ENCODE data around the gene FAU. TPM values are rescaled to one million over a fixed set of nuclear protein-coding genes. Genes with fewer than 3 reads are reported as not detected.
"Not testable (repeated sequence)": the region's sequence is repeated elsewhere in the genome, so short reads cannot be mapped to it uniquely, and the experiment has no call there.

Gene FAU
- 995 and 1,039 TPM in 2 replicates for total RNA-seq

- intact Hi-C loops (cut with micrococcal nuclease), result loop anchor here (1.0 kb wide), 2 partner anchors 12 to 38 kb away; partner anchors contain the start of genes CDCA5, SYVN1 and ZFPL1
Measured at GRCh38 chr11:65121865-65122696, at the start of gene FAU, which contains the start of gene MRPL49. Gene FAU, minus strand, starts transcription at chr11:65122134. Its CDS starts 321 bp downstream, at chr11:65121813. Gene MRPL49, plus strand, starts transcription at chr11:65122321. Its CDS starts 26 bp downstream, at chr11:65122347.

GRCh38 chr11:65170058-65170534 is 48.2 kb upstream of the FAU start, which contains the start of gene SPDYC:
Gene SPDYC, plus strand, starts transcription at chr11:65170233. Its CDS starts 1,125 bp downstream, at chr11:65171358.
- intact Hi-C loops (cut with micrococcal nuclease), result no loop called here

- intact Hi-C loops (cut with micrococcal nuclease), result no loop called here
Measured at GRCh38 chr11:65169164-65169641, 47.3 kb upstream of the FAU start.

GRCh38 chr11:65167656-65168055 is 45.7 kb upstream of the FAU start:
- intact Hi-C loops (cut with micrococcal nuclease), result no loop called here

GRCh38 chr11:65166893-65167292 is 45.0 kb upstream of the FAU start:
- intact Hi-C loops (cut with micrococcal nuclease), result no loop called here

- intact Hi-C loops (cut with micrococcal nuclease), result no loop called here
Measured at GRCh38 chr11:65165410-65166317, 43.7 kb upstream of the FAU start.

- intact Hi-C loops (cut with micrococcal nuclease), result no loop called here
Measured at GRCh38 chr11:65163684-65164083, 41.8 kb upstream of the FAU start.

GRCh38 chr11:65160643-65161042 is 38.7 kb upstream of the FAU start:
- intact Hi-C loops (cut with micrococcal nuclease), result no loop called here

GRCh38 chr11:65159012-65159411 is 37.1 kb upstream of the FAU start:
- intact Hi-C loops (cut with micrococcal nuclease), result no loop called here

GRCh38 chr11:65157336-65157735 is 35.4 kb upstream of the FAU start:
- intact Hi-C loops (cut with micrococcal nuclease), result no loop called here

- intact Hi-C loops (cut with micrococcal nuclease), result no loop called here
Measured at GRCh38 chr11:65156926-65157325, 35.0 kb upstream of the FAU start.

GRCh38 chr11:65156256-65156655 is 34.3 kb upstream of the FAU start:
- intact Hi-C loops (cut with micrococcal nuclease), result no loop called here

GRCh38 chr11:65152122-65152521 is 30.2 kb upstream of the FAU start:
- intact Hi-C loops (cut with micrococcal nuclease), result no loop called here

- intact Hi-C loops (cut with micrococcal nuclease), result no loop called here
Measured at GRCh38 chr11:65151331-65151899, 29.5 kb upstream of the FAU start.

- intact Hi-C loops (cut with micrococcal nuclease), result no loop called here
Measured at GRCh38 chr11:65150509-65151299, 28.8 kb upstream of the FAU start.

- intact Hi-C loops (cut with micrococcal nuclease), result not testable (repeated sequence)
Measured at GRCh38 chr11:65150131-65150508, 28.2 kb upstream of the FAU start.

- intact Hi-C loops (cut with micrococcal nuclease), result no loop called here
Measured at GRCh38 chr11:65148657-65149056, 26.7 kb upstream of the FAU start.

- intact Hi-C loops (cut with micrococcal nuclease), result no loop called here
Measured at GRCh38 chr11:65147352-65148075, 25.6 kb upstream of the FAU start.

GRCh38 chr11:65141896-65142494 is 20.1 kb upstream of the FAU start:
- intact Hi-C loops (cut with micrococcal nuclease), result no loop called here
